Uterus (tissue), 4 donors: ENCODE data around the gene HLA-DMA. TPM values are rescaled to one million over a fixed set of nuclear protein-coding genes. Genes with fewer than 3 reads are reported as not detected.

Source experiments
- DNase-seq, 2 donors: peaks; one replicate each; pipeline ENCODE4 v3.0.0-alpha.2; 2019 to 2020
- H3K27ac ChIP-seq, 2 donors: fragments of 200-600 bp; sonication (generic); 1 replicate in 1 of 2; 2 replicates in 1 of 2; pipeline ENCODE4 v1.5.1; 2016 to 2018
- H3K27me3 ChIP-seq, 2 donors: fragments of 200-600 bp; sonication (generic); one replicate each; pipeline ENCODE4 v1.5.1; 2018 to 2019; ENCODE audit warnings: control low read depth in 1 of 2
- H3K36me3 ChIP-seq, 2 donors: fragments of 200-600 bp; sonication (generic); one replicate each; pipeline ENCODE4 v1.5.1; 2019; ENCODE audit warnings: control low read depth in 1 of 2
- H3K4me1 ChIP-seq, 2 donors: fragments of 200-600 bp; sonication (generic); one replicate each; pipeline ENCODE4 v1.5.1; 2018 to 2019; ENCODE audit warnings: control low read depth in 1 of 2
- H3K4me3 ChIP-seq, 2 donors: fragments of 200-600 bp; sonication (generic); 1 replicate in 1 of 2; 2 replicates in 1 of 2; pipeline ENCODE4 v1.5.1; 2018 to 2019; ENCODE audit warnings: mild to moderate bottlenecking in 1 of 2
- H3K9me3 ChIP-seq, 2 donors: fragments of 200-600 bp; sonication (generic); one replicate each; pipeline ENCODE4 v1.5.1; 2019; ENCODE audit warnings: control low read depth in 1 of 2
- POLR2A ChIP-seq, 2 donors: fragments of 450-650 bp; IDR thresholded peaks; one replicate each; pipeline ENCODE4 v1.6.1; 2016; ENCODE audit warnings: antibody characterized with exemption in 2 of 2, mild to moderate bottlenecking in 1 of 2, moderate library complexity in 1 of 2
- intact Hi-C: fragments of 100-400 bp; cut with DNase I; formaldehyde crosslinking; loops from one replicate; pipeline ENCODE4 v1.15.1; 2023; ENCODE audit warnings: low total_unique reads
- total RNA-seq, 4 donors: library from RNA; depleted of rRNA in 3 of 4; stranded (reverse); fragments of >200 nt in 3 of 4; gene quantifications; one replicate each; pipeline versions ENCODE4 v1.1.0 to v1.2.4, GENCODE V29; 2014 to 2023
- TF ChIP-seq, protein P1 (sequence below), 4 experiments: fragments of 200-600 bp in 2 of 4; fragments of 450-650 bp in 2 of 4; sonication (generic) in 2 of 4; IDR thresholded peaks; one replicate each; pipeline ENCODE4 v1.5.1; 2016 to 2019; ENCODE audit warnings: antibody characterized with exemption in 4 of 4, mild to moderate bottlenecking in 2 of 4, moderate library complexity in 1 of 4
- donor health status: DM: yes; HTN: yes; CAD: no.

Gene HLA-DMA
- total RNA-seq, 4 donors from 2014 or later: 6.6 to 134 (median 51.7) TPM

DNA sequence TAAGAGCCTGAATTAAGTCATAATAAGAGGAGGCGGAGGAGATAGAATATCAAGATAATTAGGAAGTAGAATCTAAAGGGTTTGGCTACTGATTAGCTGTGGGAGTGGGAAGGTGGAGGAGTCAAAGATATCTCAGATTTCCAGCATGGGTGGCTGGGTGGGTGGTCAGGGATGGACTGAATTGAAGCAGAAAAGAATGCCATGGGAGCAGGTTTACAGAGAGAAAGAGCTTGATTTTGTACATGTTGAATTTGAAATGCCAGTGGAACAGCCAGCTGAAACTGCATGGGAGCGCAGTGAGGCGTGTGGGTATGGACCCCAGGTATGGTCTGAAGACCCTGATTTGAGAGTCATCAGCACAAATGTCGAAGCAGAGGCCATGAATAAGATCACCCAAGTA lies 1.4 kb upstream of the HLA-DMA start:
- TF ChIP-seq, protein P1, sequence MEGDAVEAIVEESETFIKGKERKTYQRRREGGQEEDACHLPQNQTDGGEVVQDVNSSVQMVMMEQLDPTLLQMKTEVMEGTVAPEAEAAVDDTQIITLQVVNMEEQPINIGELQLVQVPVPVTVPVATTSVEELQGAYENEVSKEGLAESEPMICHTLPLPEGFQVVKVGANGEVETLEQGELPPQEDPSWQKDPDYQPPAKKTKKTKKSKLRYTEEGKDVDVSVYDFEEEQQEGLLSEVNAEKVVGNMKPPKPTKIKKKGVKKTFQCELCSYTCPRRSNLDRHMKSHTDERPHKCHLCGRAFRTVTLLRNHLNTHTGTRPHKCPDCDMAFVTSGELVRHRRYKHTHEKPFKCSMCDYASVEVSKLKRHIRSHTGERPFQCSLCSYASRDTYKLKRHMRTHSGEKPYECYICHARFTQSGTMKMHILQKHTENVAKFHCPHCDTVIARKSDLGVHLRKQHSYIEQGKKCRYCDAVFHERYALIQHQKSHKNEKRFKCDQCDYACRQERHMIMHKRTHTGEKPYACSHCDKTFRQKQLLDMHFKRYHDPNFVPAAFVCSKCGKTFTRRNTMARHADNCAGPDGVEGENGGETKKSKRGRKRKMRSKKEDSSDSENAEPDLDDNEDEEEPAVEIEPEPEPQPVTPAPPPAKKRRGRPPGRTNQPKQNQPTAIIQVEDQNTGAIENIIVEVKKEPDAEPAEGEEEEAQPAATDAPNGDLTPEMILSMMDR (IDR thresholded peaks at IDR 0.05): no peak
- no peak for TF ChIP-seq POLR2A (IDR thresholded peaks at IDR 0.05)
- Histone ChIP-seq H3K27ac (no peak overlapping the region), H3K4me3 (no peak overlapping the region), H3K9me3 (no peaks in the 10 kb centered on the region), H3K36me3 (no peaks in the 10 kb centered on the region), H3K4me1 (peaks cover 0 to 6% of the 10 kb centered on the region in 2 donors), H3K27me3 (no peaks in the 10 kb centered on the region)
- intact Hi-C loops: no loop called here
- no peak for DNase-seq

DNA sequence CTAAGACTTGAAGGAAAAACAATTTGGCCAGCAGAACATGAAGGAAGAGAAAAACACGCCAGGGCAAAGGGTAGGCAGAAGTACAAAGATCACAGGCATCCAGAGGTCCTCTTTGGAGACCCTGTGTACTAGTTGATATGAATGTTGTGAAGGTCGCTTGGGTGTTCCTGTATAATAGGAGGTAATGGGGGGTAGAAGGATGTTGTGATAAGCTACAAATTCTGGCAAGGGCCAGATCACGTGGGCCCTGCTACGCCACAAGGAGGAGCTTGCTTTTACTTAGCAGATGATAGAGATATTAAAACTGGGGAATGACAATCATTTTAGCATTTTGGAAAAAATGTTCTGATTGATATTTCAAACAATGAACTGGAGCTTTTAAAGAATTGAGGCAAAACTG lies 878 bp upstream of the HLA-DMA start:
- intact Hi-C loops: no loop called here
- no peaks in the 10 kb centered on the region for H3K9me3 ChIP-seq
- peaks cover 0 to 6% of the 10 kb centered on the region in 2 donors for H3K4me1 ChIP-seq
- no peaks in the 10 kb centered on the region for H3K27me3 ChIP-seq
- TF ChIP-seq, protein P1 (IDR thresholded peaks at IDR 0.05): no peak
- no peak for TF ChIP-seq POLR2A (IDR thresholded peaks at IDR 0.05)
- no peaks in the 10 kb centered on the region for H3K36me3 ChIP-seq
- DNase-seq: no peak
- H3K4me3 ChIP-seq: no peak overlapping the region
- H3K27ac ChIP-seq: peak overlapping the region in 1 of 2 donors; percentile 69

DNA sequence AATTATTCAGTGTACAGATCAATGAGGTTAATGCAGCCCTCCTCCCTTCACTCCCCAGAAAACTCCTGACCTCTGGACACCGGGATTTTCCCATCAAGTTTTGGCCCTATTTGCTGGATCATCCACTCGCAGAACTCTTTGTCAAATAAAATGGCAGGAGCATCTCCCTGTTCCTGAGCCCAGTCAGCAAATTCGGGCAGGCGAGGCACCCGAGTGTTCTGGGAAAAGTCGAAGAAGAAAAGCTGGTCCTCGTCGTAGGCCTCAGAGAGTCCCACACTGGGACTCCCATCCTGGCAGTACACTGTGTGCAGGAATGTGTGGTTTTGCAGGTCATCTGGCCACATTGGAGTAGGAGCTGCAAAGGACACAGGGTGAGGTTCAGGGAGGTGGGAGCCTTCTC lies 2.4 kb downstream of the HLA-DMA start:
- intact Hi-C loops: no loop called here
- no peak overlapping the region for H3K4me3 ChIP-seq
- H3K27ac ChIP-seq: no peak overlapping the region
- H3K27me3 ChIP-seq: no peaks in the 10 kb centered on the region
- DNase-seq: no peak
- no peaks in the 10 kb centered on the region for H3K36me3 ChIP-seq
- H3K4me1 ChIP-seq: peaks cover 0 to 6% of the 10 kb centered on the region in 2 donors
- TF ChIP-seq, protein P1 (IDR thresholded peaks at IDR 0.05): no peak
- TF ChIP-seq POLR2A (IDR thresholded peaks at IDR 0.05): no peak
- no peaks in the 10 kb centered on the region for H3K9me3 ChIP-seq

DNA sequence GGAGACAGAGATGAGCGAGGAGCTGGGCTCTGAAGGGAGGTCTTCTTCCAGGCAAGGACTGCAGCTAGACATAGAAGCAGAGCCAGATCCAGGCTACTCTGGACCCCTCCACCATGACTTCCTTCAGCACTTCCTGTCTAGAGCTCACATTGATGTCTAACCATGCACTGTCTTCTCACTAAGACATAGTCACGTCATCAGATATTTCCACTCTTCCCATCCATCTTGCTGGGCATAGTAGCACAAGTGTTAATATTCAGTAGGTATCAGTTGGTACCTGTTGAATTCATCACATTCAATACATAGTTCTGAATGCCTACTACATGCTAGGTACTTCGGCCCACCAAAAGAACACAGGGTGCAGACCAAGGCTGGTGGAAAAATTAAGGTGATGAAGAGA lies 2.9 kb downstream of the HLA-DMA start:
- Histone ChIP-seq H3K9me3 (no peaks in the 10 kb centered on the region), H3K27me3 (no peaks in the 10 kb centered on the region), H3K36me3 (no peaks in the 10 kb centered on the region), H3K27ac (no peak overlapping the region), H3K4me1 (peaks cover 0 to 6% of the 10 kb centered on the region in 2 donors), H3K4me3 (no peak overlapping the region)
- TF ChIP-seq, protein P1 (IDR thresholded peaks at IDR 0.05): no peak
- TF ChIP-seq POLR2A (IDR thresholded peaks at IDR 0.05): no peak
- intact Hi-C loops: no loop called here
- no peak for DNase-seq

DNA sequence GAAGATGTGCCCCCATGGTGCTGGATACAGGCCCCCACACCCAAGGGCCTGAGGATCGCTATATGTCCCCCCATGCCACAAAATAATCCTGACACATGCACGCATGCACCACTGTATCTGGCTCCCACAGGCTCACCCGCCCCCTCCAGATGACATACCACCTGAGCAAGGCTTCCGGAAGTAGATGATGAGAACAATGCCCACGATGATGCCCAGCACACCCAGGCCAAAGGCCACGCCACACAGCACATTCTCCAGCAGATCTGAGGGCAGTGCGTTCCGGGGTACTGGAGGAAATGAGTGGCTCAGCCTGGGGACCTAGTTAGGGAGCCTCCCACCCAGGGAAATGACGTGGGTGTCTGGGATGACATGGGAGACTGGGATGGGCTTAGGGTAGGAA lies 3.8 kb downstream of the HLA-DMA start:
- TF ChIP-seq, protein P1 (IDR thresholded peaks at IDR 0.05): no peak
- no peak for TF ChIP-seq POLR2A (IDR thresholded peaks at IDR 0.05)
- H3K36me3 ChIP-seq: no peaks in the 10 kb centered on the region

More for the DNA sequence above, 3.8 kb downstream of the HLA-DMA start:
- no peaks in the 10 kb centered on the region for H3K27me3 ChIP-seq
- H3K27ac ChIP-seq: no peak overlapping the region
- H3K9me3 ChIP-seq: no peaks in the 10 kb centered on the region
- DNase-seq: no peak
- peaks cover 0 to 6% of the 10 kb centered on the region in 2 donors for H3K4me1 ChIP-seq
- intact Hi-C loops: no loop called here
- no peak overlapping the region for H3K4me3 ChIP-seq
